GM12878 (cell line): Measurements from ENCODE around the gene CASR. TPM values are rescaled to one million over a fixed set of nuclear protein-coding genes. Genes with fewer than 3 reads are reported as not detected.

ENCODE experiments used
- ATAC-seq: fragments of 200-7000 bp; cut with Tn5 transposase; 3 replicates; pipeline ENCODE4 v1.9.1; 2020; ENCODE audit warnings: mild to moderate bottlenecking, moderate library complexity
- BruUV-seq: library from RNA; stranded (reverse); fragments of 400-500 nt; replicated peaks from 2 replicates; lab custom pipeline; 2021; lab: Mats Ljungman, UMichigan
- CTCF ChIA-PET: fragments of 300-600 bp; sonication (Branson Sonifier 250); formaldehyde crosslinking; extraction: SDS; loops from one replicate; lab custom pipeline; 2021; ENCODE audit warnings: inconsistent platforms; lab: Yijun Ruan, JAX
- POLR2A ChIA-PET: fragments of 350-600 bp; formaldehyde crosslinking; extraction: SDS; loops from one replicate; lab custom pipeline; 2021; ENCODE audit warnings: inconsistent platforms; lab: Charles Lee
- RAD21 ChIA-PET: fragments of 300-600 bp; sonication (Branson Sonifier 250); formaldehyde crosslinking; loops from one replicate; lab custom pipeline; 2023; ENCODE audit warnings: antibody characterized with exemption; ENCODE audit not compliant: unreplicated experiment; lab: Charles Lee
- SMC1A ChIA-PET: fragments of 300-600 bp; sonication (Branson Sonifier 250); formaldehyde crosslinking; loops from one replicate; lab custom pipeline; 2023; ENCODE audit not compliant: unreplicated experiment, uncharacterized antibody; lab: Charles Lee
- DNase-seq: peaks from one replicate; pipeline ENCODE4 v3.0.0-alpha.2; 2011; ENCODE audit warnings: low read depth, low spot score
- FAIRE-seq: peaks from 3 replicates; lab custom pipeline; 2011; peaks lifted over from hg19 to GRCh38; lab: Jason Lieb, UNC
- H2AFZ ChIP-seq: 2 replicates; pipeline ENCODE4 v1.6.0; 2011; ENCODE audit warnings: low read depth, low read length, control low read depth; ENCODE audit not compliant: control insufficient read depth
- H3K27ac ChIP-seq: 2 replicates; pipeline ENCODE4 v1.5.1; 2011; ENCODE audit warnings: control low read depth; ENCODE audit not compliant: control insufficient read depth, insufficient read depth
- H3K27me3 ChIP-seq, 2 experiments: replicated peaks in 1 of 2; 2 replicates each; pipeline versions ENCODE4 v1.6.0 to v1.6.1; 2011; ENCODE audit warnings: low read length in 1 of 2; ENCODE audit not compliant: control insufficient read depth in 2 of 2, insufficient read depth in 2 of 2
- H3K36me3 ChIP-seq, 2 experiments: 2 replicates each; pipeline ENCODE4 v1.5.1; 2011; ENCODE audit warnings: low read length in 1 of 2; ENCODE audit not compliant: control insufficient read depth in 2 of 2, insufficient read depth in 2 of 2
- H3K4me1 ChIP-seq: 2 replicates; pipeline ENCODE4 v1.6.1; 2011; ENCODE audit warnings: mild to moderate bottlenecking, low read length, moderate library complexity, mixed read lengths; ENCODE audit not compliant: control insufficient read depth, insufficient read depth
- H3K4me2 ChIP-seq: 2 replicates; pipeline ENCODE4 v1.6.0; 2011; ENCODE audit warnings: control low read depth; ENCODE audit not compliant: control insufficient read depth, insufficient read depth
- H3K4me3 ChIP-seq: fragments of 200-600 bp; sonication (generic); 2 replicates; pipeline ENCODE4 v1.5.1; 2016
- H3K79me2 ChIP-seq: 2 replicates; pipeline ENCODE4 v1.6.0; 2011; ENCODE audit warnings: low read length; ENCODE audit not compliant: control insufficient read depth, insufficient read depth
- H3K9ac ChIP-seq: 2 replicates; pipeline ENCODE4 v1.8.0; 2011; ENCODE audit warnings: low read length, control low read depth, mixed read lengths; ENCODE audit not compliant: control insufficient read depth, insufficient read depth
- H3K9me3 ChIP-seq: replicated peaks from 3 replicates; pipeline ENCODE4 v1.5.1; 2011; ENCODE audit warnings: mild to moderate bottlenecking, low read length; ENCODE audit not compliant: control insufficient read depth, insufficient read depth
- H4K20me1 ChIP-seq: 2 replicates; pipeline ENCODE4 v1.6.0; 2011; ENCODE audit not compliant: control insufficient read depth, insufficient read depth
- ATF7 ChIP-seq: fragments of 450-650 bp; IDR thresholded peaks from 2 replicates; pipeline ENCODE4 v1.6.1; 2016; ENCODE audit warnings: low read depth, mild to moderate bottlenecking
- FOXM1 ChIP-seq: IDR thresholded peaks from 2 replicates; pipeline ENCODE4 v1.6.1; 2012; ENCODE audit warnings: low read depth, mild to moderate bottlenecking, inconsistent platforms, low read length, moderate library complexity
- PBX3 ChIP-seq: IDR thresholded peaks from 2 replicates; pipeline ENCODE4 v1.6.1; 2011; ENCODE audit warnings: mild to moderate bottlenecking, low read depth, low read length, moderate library complexity; ENCODE audit not compliant: insufficient replicate concordance
- RUNX3 ChIP-seq: IDR thresholded peaks from 2 replicates; pipeline ENCODE4 v1.6.1; 2012; ENCODE audit warnings: low read length, inconsistent platforms
- WGBS: methylation state at CpG from one replicate; pipeline ENCODE4 v1.1.6; 2016; ENCODE audit warnings: low lambda C conversion rate; ENCODE audit not compliant: insufficient replicate concordance, insufficient coverage; ENCODE audit errors: missing lambda C conversion rate; 5-methylcytosine and 5-hydroxymethylcytosine counted together
- in situ Hi-C: fragments of 300-500 bp; cut with MboI; formaldehyde crosslinking; loops from 9 replicates; pipeline ENCODE4 v1.14.3; 2018; ENCODE audit warnings: mixed read lengths
- intact Hi-C: fragments of 100-400 bp; cut with micrococcal nuclease; formaldehyde crosslinking; loops from one replicate; pipeline ENCODE4 v1.14.2; 2022; ENCODE audit not compliant: unreplicated experiment
- polyA plus RNA-seq, 11 experiments: library from polyadenylated mRNA; depleted of rRNA in 4 of 11; unstranded in 6 of 11; stranded (reverse) in 5 of 11; fragments of >200 nt; fragmentation: Nextera tagmentation in 4 of 11; fragmentation: Illumina TruSeq in 1 of 11; extraction: Ambion mirVana in 4 of 11; extraction: Trizol in 1 of 11; gene quantifications; 1 replicate in 1 of 11; 2 replicates in 10 of 11; pipeline versions ENCODE4 v1.2.1 to v1.2.3, GENCODE V29; 2011 to 2016; ENCODE audit warnings: inconsistent platforms in 2 of 11, missing spikeins in 2 of 11, low read depth in 1 of 11
- total RNA-seq, 4 experiments: library from RNA; depleted of rRNA in 3 of 4; stranded (reverse); fragments of >200 nt in 3 of 4; fragmentation: Illumina TruSeq in 1 of 4; extraction: Trizol in 1 of 4; gene quantifications; 2 replicates each; pipeline versions ENCODE4 v1.2.1 to v1.2.3, GENCODE V29; 2013 to 2021
- TF ChIP-seq, protein P1 (sequence below): fragments of 450-650 bp; formaldehyde crosslinking; IDR thresholded peaks from 2 replicates; pipeline ENCODE4 v1.4.0; 2020; ENCODE audit warnings: mild to moderate bottlenecking, moderate library complexity

Gene CASR
- total and polyA plus RNA-seq, 10 of the 15 experiments (the other 5 are each of a cell fraction or from before 2014, with no cell fraction given) = 0.04 to 0.37 (median 0.11) TPM

- no peak overlapping the region for H3K9ac ChIP-seq
- in situ Hi-C loops = no loop called here
- H3K36me3 ChIP-seq = no peaks in the 10 kb centered on the region
- H3K4me2 ChIP-seq = no peak overlapping the region
- H3K27ac ChIP-seq = no peak overlapping the region
- SMC1A ChIA-PET = interaction anchor here (1.0 to 2.1 kb wide), 6 partner anchors 9 to 57 kb away, joined by 3 to 9 read pairs (median 6); partner anchors contain the start of gene CSTA
- peaks cover 2% of the 10 kb centered on the region; the same call in 1 of the 2 replicates for H3K4me1 ChIP-seq
- no peaks in the 10 kb centered on the region for H3K27me3 ChIP-seq
- POLR2A ChIA-PET = interaction anchor here (0.6 to 1.3 kb wide), 4 partner anchors 10 to 272 kb away, joined by 4 to 5 read pairs (median 4); partner anchors contain the start of gene CSTA
- TF ChIP-seq PBX3 (no peak), RUNX3 (0 out of 2 replicates have a peak, but pooled peaks have one; percentile 11)
- H3K9me3 ChIP-seq = no peaks in the 10 kb centered on the region
- no peaks in the 10 kb centered on the region for H3K79me2 ChIP-seq
- CTCF ChIA-PET = interaction anchor here (1.2 kb wide), 1 partner anchor 49 kb away, joined by 3 read pairs; no protein-coding TSS in a partner anchor
- no TSS peak for BruUV-seq
- DNase-seq (no peak), ATAC-seq (no peak), FAIRE-seq (no peak)
- RAD21 ChIA-PET = interaction anchor here (0.6 to 0.7 kb wide), 3 partner anchors 9 to 119 kb away, joined by 3 read pairs; no protein-coding TSS in a partner anchor
- H3K4me3 ChIP-seq = no peak overlapping the region
- no peaks in the 10 kb centered on the region for H4K20me1 ChIP-seq
- intact Hi-C loops = no loop called here
- no peak overlapping the region; the same call in 1 of the 2 replicates for H2AFZ ChIP-seq
These were observed 129.4 kb downstream of the CASR start for GRCh38 chr3:122312826-122313225.

DNA sequence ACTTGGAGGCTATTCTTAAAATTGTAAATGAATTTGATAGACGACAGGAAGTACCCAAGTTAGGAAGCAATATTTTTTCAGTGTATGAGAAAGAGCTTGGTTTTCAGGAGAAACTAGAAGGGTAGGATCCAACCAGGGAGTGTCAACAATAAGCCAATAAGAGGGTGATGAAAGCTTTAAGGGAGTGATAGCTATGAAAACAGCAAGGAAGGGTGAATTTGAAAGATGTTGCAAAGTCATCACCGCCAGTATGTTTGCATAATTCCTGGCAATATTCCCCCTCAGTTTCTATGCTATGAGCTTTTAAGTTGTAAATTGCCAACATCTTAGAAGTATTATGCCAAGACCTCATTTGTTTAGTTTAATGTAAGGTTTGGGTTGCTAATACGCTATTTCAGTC, 129.8 kb downstream of the CASR start:
- in situ Hi-C loops = no loop called here
- 85% methylated on average over 3 of the region's 3 CpGs for WGBS
- ATAC-seq = no peak

More for the DNA sequence above, 129.8 kb downstream of the CASR start:
- TF ChIP-seq ATF7 = no peak
- TF ChIP-seq, protein P1, sequence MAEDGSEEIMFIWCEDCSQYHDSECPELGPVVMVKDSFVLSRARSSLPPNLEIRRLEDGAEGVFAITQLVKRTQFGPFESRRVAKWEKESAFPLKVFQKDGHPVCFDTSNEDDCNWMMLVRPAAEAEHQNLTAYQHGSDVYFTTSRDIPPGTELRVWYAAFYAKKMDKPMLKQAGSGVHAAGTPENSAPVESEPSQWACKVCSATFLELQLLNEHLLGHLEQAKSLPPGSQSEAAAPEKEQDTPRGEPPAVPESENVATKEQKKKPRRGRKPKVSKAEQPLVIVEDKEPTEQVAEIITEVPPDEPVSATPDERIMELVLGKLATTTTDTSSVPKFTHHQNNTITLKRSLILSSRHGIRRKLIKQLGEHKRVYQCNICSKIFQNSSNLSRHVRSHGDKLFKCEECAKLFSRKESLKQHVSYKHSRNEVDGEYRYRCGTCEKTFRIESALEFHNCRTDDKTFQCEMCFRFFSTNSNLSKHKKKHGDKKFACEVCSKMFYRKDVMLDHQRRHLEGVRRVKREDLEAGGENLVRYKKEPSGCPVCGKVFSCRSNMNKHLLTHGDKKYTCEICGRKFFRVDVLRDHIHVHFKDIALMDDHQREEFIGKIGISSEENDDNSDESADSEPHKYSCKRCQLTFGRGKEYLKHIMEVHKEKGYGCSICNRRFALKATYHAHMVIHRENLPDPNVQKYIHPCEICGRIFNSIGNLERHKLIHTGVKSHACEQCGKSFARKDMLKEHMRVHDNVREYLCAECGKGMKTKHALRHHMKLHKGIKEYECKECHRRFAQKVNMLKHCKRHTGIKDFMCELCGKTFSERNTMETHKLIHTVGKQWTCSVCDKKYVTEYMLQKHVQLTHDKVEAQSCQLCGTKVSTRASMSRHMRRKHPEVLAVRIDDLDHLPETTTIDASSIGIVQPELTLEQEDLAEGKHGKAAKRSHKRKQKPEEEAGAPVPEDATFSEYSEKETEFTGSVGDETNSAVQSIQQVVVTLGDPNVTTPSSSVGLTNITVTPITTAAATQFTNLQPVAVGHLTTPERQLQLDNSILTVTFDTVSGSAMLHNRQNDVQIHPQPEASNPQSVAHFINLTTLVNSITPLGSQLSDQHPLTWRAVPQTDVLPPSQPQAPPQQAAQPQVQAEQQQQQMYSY (CRISPR knock-in tag) = no peak
- TF ChIP-seq FOXM1 = no peak
- Histone ChIP-seq H3K27me3 (no peaks in the 10 kb centered on the region), H2AFZ (no peak overlapping the region; the same call in 1 of the 2 replicates), H3K4me1 (no peaks in the 10 kb centered on the region), H4K20me1 (no peaks in the 10 kb centered on the region), H3K27ac (no peak overlapping the region), H3K9ac (no peak overlapping the region), H3K4me3 (no peak overlapping the region), H3K4me2 (no peak overlapping the region), H3K79me2 (no peaks in the 10 kb centered on the region), H3K9me3 (no peaks in the 10 kb centered on the region), H3K36me3 (no peaks in the 10 kb centered on the region)
- DNase-seq = no peak
- FAIRE-seq = peak; percentile 23
- SMC1A ChIA-PET = interaction anchor here (1.0 to 2.1 kb wide), 8 partner anchors 8 to 58 kb away, joined by 3 to 9 read pairs (median 6); partner anchors contain the start of gene CSTA
- BruUV-seq = no TSS peak
- RAD21 ChIA-PET = interaction anchor here (0.6 to 0.7 kb wide), 2 partner anchors 9 to 317 kb away, joined by 3 read pairs; no protein-coding TSS in a partner anchor
- CTCF ChIA-PET = interaction anchor here (0.7 to 1.2 kb wide), 2 partner anchors 9 to 50 kb away, joined by 3 to 4 read pairs; no protein-coding TSS in a partner anchor
- POLR2A ChIA-PET = interaction anchor here (1.3 kb wide), 1 partner anchor 9 kb away, joined by 5 read pairs; no protein-coding TSS in a partner anchor
- intact Hi-C loops = no loop called here
